GM23338 (cell line): Measurements from ENCODE around the gene TANGO2. TPM values are rescaled to one million over a fixed set of nuclear protein-coding genes. Genes with fewer than 3 reads are reported as not detected.

Source experiments
- ATAC-seq: fragments of 200-7000 bp; cut with Tn5 transposase; 3 replicates; pipeline ENCODE4 v1.9.1; 2020
- DNase-seq: peaks from one replicate; pipeline ENCODE4 v3.0.0-alpha.2; 2015; ENCODE audit warnings: low spot score
- H2AFZ ChIP-seq: fragments of 200-600 bp; sonication (generic); 2 replicates; pipeline ENCODE4 v1.8.0; 2016; ENCODE audit warnings: antibody characterized with exemption, mild to moderate bottlenecking, moderate library complexity
- H3F3A ChIP-seq: fragments of 200-600 bp; sonication (generic); replicated peaks from 2 replicates; pipeline ENCODE4 v1.8.0; 2017; ENCODE audit warnings: antibody characterized with exemption, mixed run types, low read depth
- H3K27ac ChIP-seq: fragments of 200-600 bp; sonication (generic); 2 replicates; pipeline ENCODE4 v1.6.1; 2016; ENCODE audit warnings: low read depth
- H3K27me3 ChIP-seq: fragments of 200-600 bp; sonication (generic); 2 replicates; pipeline ENCODE4 v1.8.0; 2016; ENCODE audit warnings: mild to moderate bottlenecking, mixed run types, moderate library complexity; ENCODE audit not compliant: insufficient read depth
- H3K36me3 ChIP-seq: fragments of 200-600 bp; sonication (generic); 2 replicates; pipeline ENCODE4 v1.8.0; 2016; ENCODE audit warnings: mild to moderate bottlenecking; ENCODE audit not compliant: insufficient read depth
- H3K4me1 ChIP-seq: fragments of 200-600 bp; sonication (generic); 2 replicates; pipeline ENCODE4 v1.8.0; 2016; ENCODE audit warnings: mild to moderate bottlenecking, moderate library complexity; ENCODE audit not compliant: insufficient read depth
- H3K4me2 ChIP-seq: fragments of 200-600 bp; sonication (generic); 2 replicates; pipeline ENCODE4 v1.7.1; 2017; ENCODE audit warnings: mixed run types
- H3K4me3 ChIP-seq: fragments of 200-600 bp; sonication (generic); 2 replicates; pipeline ENCODE4 v1.6.1; 2016; ENCODE audit warnings: mixed run types
- H3K79me2 ChIP-seq: fragments of 200-600 bp; sonication (generic); replicated peaks from 2 replicates; pipeline ENCODE4 v1.8.0; 2017; ENCODE audit warnings: mild to moderate bottlenecking; ENCODE audit not compliant: insufficient read depth
- H3K9me2 ChIP-seq: fragments of 200-600 bp; sonication (generic); 2 replicates; pipeline ENCODE4 v1.8.0; 2017; ENCODE audit not compliant: insufficient read depth
- H4K20me1 ChIP-seq: fragments of 200-600 bp; sonication (generic); replicated peaks from 2 replicates; pipeline ENCODE4 v1.8.0; 2017; ENCODE audit warnings: mild to moderate bottlenecking; ENCODE audit not compliant: insufficient read depth
- H3K27ac Mint-ChIP-seq: 2 replicates; pipeline ENCODE4 v1.8.0; 2020; ENCODE audit warnings: inconsistent platforms, mild to moderate bottlenecking, moderate library complexity, mixed read lengths
- H3K27me3 Mint-ChIP-seq: 3 replicates; pipeline ENCODE4 v1.8.0; 2022; ENCODE audit warnings: low read depth, mild to moderate bottlenecking, moderate library complexity, mixed read lengths, inconsistent platforms; ENCODE audit not compliant: insufficient read depth, poor library complexity
- H3K36me3 Mint-ChIP-seq: 3 replicates; pipeline ENCODE4 v1.8.0; 2021; ENCODE audit warnings: low read depth, mild to moderate bottlenecking, inconsistent platforms, moderate library complexity, mixed read lengths
- H3K4me1 Mint-ChIP-seq: 3 replicates; pipeline ENCODE4 v1.8.0; 2020; ENCODE audit warnings: mild to moderate bottlenecking, inconsistent platforms, mixed read lengths
- H3K4me3 Mint-ChIP-seq: 3 replicates; pipeline ENCODE4 v1.8.0; 2021; ENCODE audit warnings: moderate library complexity, mild to moderate bottlenecking, inconsistent platforms, mixed read lengths
- H3K9me3 Mint-ChIP-seq: 3 replicates; pipeline ENCODE4 v1.8.0; 2020; ENCODE audit warnings: moderate library complexity, mild to moderate bottlenecking, inconsistent platforms, mixed read lengths
- CREB1 ChIP-seq: fragments of 250-450 bp; sonication (Bioruptor Pico); IDR thresholded peaks from 2 replicates; pipeline ENCODE4 v1.5.0; 2020; ENCODE audit warnings: low read depth, mild to moderate bottlenecking, moderate library complexity
- EZH2 ChIP-seq: fragments of 200-600 bp; sonication (generic); IDR thresholded peaks from one replicate; pipeline ENCODE4 v1.8.0; 2017; ENCODE audit warnings: antibody characterized with exemption, mild to moderate bottlenecking, low read depth; ENCODE audit not compliant: unreplicated experiment
- EZH2phosphoT487 ChIP-seq: fragments of 200-600 bp; sonication (generic); IDR thresholded peaks from one replicate; pipeline ENCODE4 v1.8.1; 2018; ENCODE audit warnings: antibody characterized with exemption; ENCODE audit not compliant: unreplicated experiment
- JUNB ChIP-seq: IDR thresholded peaks from one replicate; pipeline ENCODE4 v1.6.1; 2016; ENCODE audit warnings: antibody characterized with exemption; ENCODE audit not compliant: unreplicated experiment
- NANOG ChIP-seq: IDR thresholded peaks from 2 replicates; pipeline ENCODE4 v1.6.1; 2016; ENCODE audit warnings: antibody characterized with exemption, borderline replicate concordance
- POLR2AphosphoS5 ChIP-seq: IDR thresholded peaks from 2 replicates; pipeline ENCODE4 v1.6.1; 2016; ENCODE audit warnings: antibody characterized with exemption, low read depth
- STAT1 ChIP-seq: IDR thresholded peaks from one replicate; pipeline ENCODE4 v1.6.1; 2016; ENCODE audit warnings: antibody characterized with exemption; ENCODE audit not compliant: unreplicated experiment
- ZNF114 ChIP-seq: fragments of 250-450 bp; sonication (Bioruptor Pico); IDR thresholded peaks from 2 replicates; pipeline ENCODE4 v1.5.0; 2020; ENCODE audit warnings: mild to moderate bottlenecking, moderate library complexity
- ZNF331 ChIP-seq: fragments of 250-450 bp; sonication (Bioruptor Pico); IDR thresholded peaks from 2 replicates; pipeline ENCODE4 v1.5.0; 2020; ENCODE audit warnings: low read depth, mild to moderate bottlenecking, moderate library complexity
- polyA plus RNA-seq: library from polyadenylated mRNA; unstranded; fragments of >200 nt; fragmentation: Nextera tagmentation; extraction: Ambion mirVana; gene quantifications from 2 replicates; pipeline ENCODE4 v1.2.1, GENCODE V29; 2016
- total RNA-seq: library from RNA; depleted of rRNA; stranded (reverse); fragments of >200 nt; shearing (Covaris generic); gene quantifications from 2 replicates; pipeline ENCODE4 v1.2.3, GENCODE V29; 2014
- TF ChIP-seq, protein P1 (sequence below): IDR thresholded peaks from 2 replicates; pipeline ENCODE4 v1.6.1; 2016; ENCODE audit warnings: antibody characterized with exemption
- TF ChIP-seq, protein P2 (sequence below): IDR thresholded peaks from one replicate; pipeline ENCODE4 v1.6.1; 2018; ENCODE audit warnings: antibody characterized with exemption; ENCODE audit not compliant: unreplicated experiment
- TF ChIP-seq, protein P3 (sequence below), 2 experiments: fragments of 200-600 bp in 1 of 2; sonication (generic) in 1 of 2; conservative IDR thresholded peaks; 2 replicates each; pipeline versions ENCODE4 v1.5.1 to v1.6.1; 2016 to 2017; ENCODE audit warnings: antibody characterized with exemption in 2 of 2, low read depth in 2 of 2, mild to moderate bottlenecking in 2 of 2, moderate library complexity in 1 of 2
- TF ChIP-seq, protein P4 (sequence below): fragments of 250-450 bp; sonication (Bioruptor Pico); IDR thresholded peaks from 2 replicates; pipeline ENCODE4 v1.5.0; 2020; ENCODE audit warnings: mild to moderate bottlenecking, moderate library complexity

Gene TANGO2
- total and polyA plus RNA-seq, 2 experiments from 2014 or later = 6.9 to 15.0 TPM

DNA sequence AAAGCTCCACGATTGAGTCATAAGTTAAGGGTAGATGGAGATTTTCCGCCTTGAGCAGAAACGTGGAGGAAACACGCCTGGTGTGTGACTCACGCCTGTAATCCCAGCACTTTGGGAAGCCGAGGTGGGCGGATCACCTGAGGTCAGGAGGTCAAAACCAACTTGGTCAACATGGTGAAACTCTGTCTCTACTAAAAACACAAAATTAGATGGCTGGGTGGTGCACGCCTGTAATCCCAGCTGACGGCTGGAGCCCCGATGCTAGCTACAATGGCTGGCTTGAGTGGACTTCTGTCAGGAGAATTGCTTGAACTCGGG is 41.8 kb downstream of the TANGO2 start:
- Histone ChIP-seq H3K27me3 (no peaks in the 10 kb centered on the region), H3K36me3 (no peaks in the 10 kb centered on the region), H3K4me2 (no peak overlapping the region), H4K20me1 (no peaks in the 10 kb centered on the region), H3K79me2 (no peaks in the 10 kb centered on the region), H2AFZ (no peak overlapping the region), H3K4me3 (no peak overlapping the region), H3K27ac (no peak overlapping the region), H3K4me1 (no peaks in the 10 kb centered on the region), H3K9me2 (no peaks in the 10 kb centered on the region), H3F3A (0 out of 2 replicates have a peak, but pooled peaks cover 8% of the 10 kb centered on the region)
- H3K27me3 Mint-ChIP-seq = peaks cover 5% of the 10 kb centered on the region
- TF ChIP-seq ZNF114 = no peak
- no peak for TF ChIP-seq ZNF331
- no peak for TF ChIP-seq STAT1
- TF ChIP-seq, protein P1, sequence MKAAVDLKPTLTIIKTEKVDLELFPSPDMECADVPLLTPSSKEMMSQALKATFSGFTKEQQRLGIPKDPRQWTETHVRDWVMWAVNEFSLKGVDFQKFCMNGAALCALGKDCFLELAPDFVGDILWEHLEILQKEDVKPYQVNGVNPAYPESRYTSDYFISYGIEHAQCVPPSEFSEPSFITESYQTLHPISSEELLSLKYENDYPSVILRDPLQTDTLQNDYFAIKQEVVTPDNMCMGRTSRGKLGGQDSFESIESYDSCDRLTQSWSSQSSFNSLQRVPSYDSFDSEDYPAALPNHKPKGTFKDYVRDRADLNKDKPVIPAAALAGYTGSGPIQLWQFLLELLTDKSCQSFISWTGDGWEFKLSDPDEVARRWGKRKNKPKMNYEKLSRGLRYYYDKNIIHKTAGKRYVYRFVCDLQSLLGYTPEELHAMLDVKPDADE = no peak
- no peak for TF ChIP-seq JUNB
- TF ChIP-seq NANOG = no peak
- TF ChIP-seq, protein P2, sequence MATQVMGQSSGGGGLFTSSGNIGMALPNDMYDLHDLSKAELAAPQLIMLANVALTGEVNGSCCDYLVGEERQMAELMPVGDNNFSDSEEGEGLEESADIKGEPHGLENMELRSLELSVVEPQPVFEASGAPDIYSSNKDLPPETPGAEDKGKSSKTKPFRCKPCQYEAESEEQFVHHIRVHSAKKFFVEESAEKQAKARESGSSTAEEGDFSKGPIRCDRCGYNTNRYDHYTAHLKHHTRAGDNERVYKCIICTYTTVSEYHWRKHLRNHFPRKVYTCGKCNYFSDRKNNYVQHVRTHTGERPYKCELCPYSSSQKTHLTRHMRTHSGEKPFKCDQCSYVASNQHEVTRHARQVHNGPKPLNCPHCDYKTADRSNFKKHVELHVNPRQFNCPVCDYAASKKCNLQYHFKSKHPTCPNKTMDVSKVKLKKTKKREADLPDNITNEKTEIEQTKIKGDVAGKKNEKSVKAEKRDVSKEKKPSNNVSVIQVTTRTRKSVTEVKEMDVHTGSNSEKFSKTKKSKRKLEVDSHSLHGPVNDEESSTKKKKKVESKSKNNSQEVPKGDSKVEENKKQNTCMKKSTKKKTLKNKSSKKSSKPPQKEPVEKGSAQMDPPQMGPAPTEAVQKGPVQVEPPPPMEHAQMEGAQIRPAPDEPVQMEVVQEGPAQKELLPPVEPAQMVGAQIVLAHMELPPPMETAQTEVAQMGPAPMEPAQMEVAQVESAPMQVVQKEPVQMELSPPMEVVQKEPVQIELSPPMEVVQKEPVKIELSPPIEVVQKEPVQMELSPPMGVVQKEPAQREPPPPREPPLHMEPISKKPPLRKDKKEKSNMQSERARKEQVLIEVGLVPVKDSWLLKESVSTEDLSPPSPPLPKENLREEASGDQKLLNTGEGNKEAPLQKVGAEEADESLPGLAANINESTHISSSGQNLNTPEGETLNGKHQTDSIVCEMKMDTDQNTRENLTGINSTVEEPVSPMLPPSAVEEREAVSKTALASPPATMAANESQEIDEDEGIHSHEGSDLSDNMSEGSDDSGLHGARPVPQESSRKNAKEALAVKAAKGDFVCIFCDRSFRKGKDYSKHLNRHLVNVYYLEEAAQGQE = no peak
- TF ChIP-seq CREB1 = no peak
- TF ChIP-seq, protein P3, sequence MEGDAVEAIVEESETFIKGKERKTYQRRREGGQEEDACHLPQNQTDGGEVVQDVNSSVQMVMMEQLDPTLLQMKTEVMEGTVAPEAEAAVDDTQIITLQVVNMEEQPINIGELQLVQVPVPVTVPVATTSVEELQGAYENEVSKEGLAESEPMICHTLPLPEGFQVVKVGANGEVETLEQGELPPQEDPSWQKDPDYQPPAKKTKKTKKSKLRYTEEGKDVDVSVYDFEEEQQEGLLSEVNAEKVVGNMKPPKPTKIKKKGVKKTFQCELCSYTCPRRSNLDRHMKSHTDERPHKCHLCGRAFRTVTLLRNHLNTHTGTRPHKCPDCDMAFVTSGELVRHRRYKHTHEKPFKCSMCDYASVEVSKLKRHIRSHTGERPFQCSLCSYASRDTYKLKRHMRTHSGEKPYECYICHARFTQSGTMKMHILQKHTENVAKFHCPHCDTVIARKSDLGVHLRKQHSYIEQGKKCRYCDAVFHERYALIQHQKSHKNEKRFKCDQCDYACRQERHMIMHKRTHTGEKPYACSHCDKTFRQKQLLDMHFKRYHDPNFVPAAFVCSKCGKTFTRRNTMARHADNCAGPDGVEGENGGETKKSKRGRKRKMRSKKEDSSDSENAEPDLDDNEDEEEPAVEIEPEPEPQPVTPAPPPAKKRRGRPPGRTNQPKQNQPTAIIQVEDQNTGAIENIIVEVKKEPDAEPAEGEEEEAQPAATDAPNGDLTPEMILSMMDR (conservative IDR thresholded peaks at IDR 0.05; ENCODE audit: low read depth in 2 of 2) = no peak
- TF ChIP-seq POLR2AphosphoS5 = no peak
- no peak for TF ChIP-seq EZH2phosphoT487
- TF ChIP-seq, protein P4, sequence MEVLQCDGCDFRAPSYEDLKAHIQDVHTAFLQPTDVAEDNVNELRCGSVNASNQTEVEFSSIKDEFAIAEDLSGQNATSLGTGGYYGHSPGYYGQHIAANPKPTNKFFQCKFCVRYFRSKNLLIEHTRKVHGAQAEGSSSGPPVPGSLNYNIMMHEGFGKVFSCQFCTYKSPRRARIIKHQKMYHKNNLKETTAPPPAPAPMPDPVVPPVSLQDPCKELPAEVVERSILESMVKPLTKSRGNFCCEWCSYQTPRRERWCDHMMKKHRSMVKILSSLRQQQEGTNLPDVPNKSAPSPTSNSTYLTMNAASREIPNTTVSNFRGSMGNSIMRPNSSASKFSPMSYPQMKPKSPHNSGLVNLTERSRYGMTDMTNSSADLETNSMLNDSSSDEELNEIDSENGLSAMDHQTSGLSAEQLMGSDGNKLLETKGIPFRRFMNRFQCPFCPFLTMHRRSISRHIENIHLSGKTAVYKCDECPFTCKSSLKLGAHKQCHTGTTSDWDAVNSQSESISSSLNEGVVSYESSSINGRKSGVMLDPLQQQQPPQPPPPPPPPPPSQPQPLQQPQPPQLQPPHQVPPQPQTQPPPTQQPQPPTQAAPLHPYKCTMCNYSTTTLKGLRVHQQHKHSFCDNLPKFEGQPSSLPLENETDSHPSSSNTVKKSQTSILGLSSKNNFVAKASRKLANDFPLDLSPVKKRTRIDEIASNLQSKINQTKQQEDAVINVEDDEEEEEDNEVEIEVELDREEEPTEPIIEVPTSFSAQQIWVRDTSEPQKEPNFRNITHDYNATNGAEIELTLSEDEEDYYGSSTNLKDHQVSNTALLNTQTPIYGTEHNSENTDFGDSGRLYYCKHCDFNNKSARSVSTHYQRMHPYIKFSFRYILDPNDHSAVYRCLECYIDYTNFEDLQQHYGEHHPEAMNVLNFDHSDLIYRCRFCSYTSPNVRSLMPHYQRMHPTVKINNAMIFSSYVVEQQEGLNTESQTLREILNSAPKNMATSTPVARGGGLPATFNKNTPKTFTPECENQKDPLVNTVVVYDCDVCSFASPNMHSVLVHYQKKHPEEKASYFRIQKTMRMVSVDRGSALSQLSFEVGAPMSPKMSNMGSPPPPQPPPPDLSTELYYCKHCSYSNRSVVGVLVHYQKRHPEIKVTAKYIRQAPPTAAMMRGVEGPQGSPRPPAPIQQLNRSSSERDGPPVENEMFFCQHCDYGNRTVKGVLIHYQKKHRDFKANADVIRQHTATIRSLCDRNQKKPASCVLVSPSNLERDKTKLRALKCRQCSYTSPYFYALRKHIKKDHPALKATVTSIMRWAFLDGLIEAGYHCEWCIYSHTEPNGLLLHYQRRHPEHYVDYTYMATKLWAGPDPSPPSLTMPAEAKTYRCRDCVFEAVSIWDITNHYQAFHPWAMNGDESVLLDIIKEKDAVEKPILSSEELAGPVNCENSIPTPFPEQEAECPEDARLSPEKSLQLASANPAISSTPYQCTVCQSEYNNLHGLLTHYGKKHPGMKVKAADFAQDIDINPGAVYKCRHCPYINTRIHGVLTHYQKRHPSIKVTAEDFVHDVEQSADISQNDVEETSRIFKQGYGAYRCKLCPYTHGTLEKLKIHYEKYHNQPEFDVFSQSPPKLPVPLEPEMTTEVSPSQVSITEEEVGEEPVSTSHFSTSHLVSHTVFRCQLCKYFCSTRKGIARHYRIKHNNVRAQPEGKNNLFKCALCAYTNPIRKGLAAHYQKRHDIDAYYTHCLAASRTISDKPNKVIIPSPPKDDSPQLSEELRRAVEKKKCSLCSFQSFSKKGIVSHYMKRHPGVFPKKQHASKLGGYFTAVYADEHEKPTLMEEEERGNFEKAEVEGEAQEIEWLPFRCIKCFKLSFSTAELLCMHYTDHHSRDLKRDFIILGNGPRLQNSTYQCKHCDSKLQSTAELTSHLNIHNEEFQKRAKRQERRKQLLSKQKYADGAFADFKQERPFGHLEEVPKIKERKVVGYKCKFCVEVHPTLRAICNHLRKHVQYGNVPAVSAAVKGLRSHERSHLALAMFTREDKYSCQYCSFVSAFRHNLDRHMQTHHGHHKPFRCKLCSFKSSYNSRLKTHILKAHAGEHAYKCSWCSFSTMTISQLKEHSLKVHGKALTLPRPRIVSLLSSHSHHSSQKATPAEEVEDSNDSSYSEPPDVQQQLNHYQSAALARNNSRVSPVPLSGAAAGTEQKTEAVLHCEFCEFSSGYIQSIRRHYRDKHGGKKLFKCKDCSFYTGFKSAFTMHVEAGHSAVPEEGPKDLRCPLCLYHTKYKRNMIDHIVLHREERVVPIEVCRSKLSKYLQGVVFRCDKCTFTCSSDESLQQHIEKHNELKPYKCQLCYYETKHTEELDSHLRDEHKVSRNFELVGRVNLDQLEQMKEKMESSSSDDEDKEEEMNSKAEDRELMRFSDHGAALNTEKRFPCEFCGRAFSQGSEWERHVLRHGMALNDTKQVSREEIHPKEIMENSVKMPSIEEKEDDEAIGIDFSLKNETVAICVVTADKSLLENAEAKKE (CRISPR knock-in tag) = no peak
- TF ChIP-seq EZH2 = no peak
- DNase-seq (no peak), ATAC-seq (no peak)
- H3K36me3 Mint-ChIP-seq = no peaks in the 10 kb centered on the region; the same call in 2 of the 3 replicates
- H3K9me3 Mint-ChIP-seq = no peaks in the 10 kb centered on the region
- no peak overlapping the region for H3K27ac Mint-ChIP-seq
- H3K4me3 Mint-ChIP-seq = no peak overlapping the region
- H3K4me1 Mint-ChIP-seq = no peaks in the 10 kb centered on the region
